Measurements from ENCODE around the gene TASP1. TPM values are rescaled to one million over a fixed set of nuclear protein-coding genes. Genes with fewer than 3 reads are reported as not detected.

Gene TASP1
- total and polyA plus RNA-seq, 2 donors (not counting 3 experiments of a cell fraction or from before 2014, with no cell fraction given) = 3.5 to 8.9 TPM

GRCh38 chr20:13426870-13427269, 211.9 kb downstream of the TASP1 start:
- no peak for TF ChIP-seq POLR2A (IDR thresholded peaks at IDR 0.05; ENCODE audit: low read depth, low read length)
- TF ChIP-seq CTCF (IDR thresholded peaks at IDR 0.05; ENCODE audit: extremely low read depth in 1 of 2, insufficient read depth in 1 of 2, low read depth in 1 of 2, low read length in 2 of 2) = no peak
- no peak for TF ChIP-seq MYC (IDR thresholded peaks at IDR 0.05; ENCODE audit: low read depth, low read length)
- no peak for TF ChIP-seq MAX (IDR thresholded peaks at IDR 0.05; ENCODE audit: insufficient read depth, insufficient read length)
- no peak for TF ChIP-seq EZH2 (IDR thresholded peaks at IDR 0.05; ENCODE audit: borderline replicate concordance, low read depth, low read length, severe bottlenecking)
- TF ChIP-seq JUN (IDR thresholded peaks at IDR 0.05; ENCODE audit: borderline replicate concordance, insufficient read depth, insufficient read length, low read depth) = no peak
- Histone ChIP-seq H3K4me2 (ENCODE audit: insufficient read depth, low read length) (no peak overlapping the region), H3K4me3 (replicated peaks in 1 of 3; ENCODE audit: insufficient read depth in 1 of 3, low read depth in 1 of 3, low read length in 3 of 3) (no peak overlapping the region), H3K27ac (ENCODE audit: insufficient read depth, low read depth, low read length) (no peak overlapping the region), H3K9me3 (replicated peaks; ENCODE audit: control insufficient read depth, insufficient read depth, low read length) (no peaks in the 10 kb centered on the region), H3K79me2 (ENCODE audit: control insufficient read depth, insufficient read depth, low read length) (no peaks in the 10 kb centered on the region), H4K20me1 (replicated peaks; ENCODE audit: control insufficient read depth, extremely low read depth, insufficient read depth, low read length) (no peaks in the 10 kb centered on the region), H3K9me1 (replicated peaks; ENCODE audit: control insufficient read depth, extremely low read depth, insufficient read depth, low read length) (no peaks in the 10 kb centered on the region), H3K4me1 (ENCODE audit: control insufficient read depth, extremely low read depth, insufficient read depth, low read length) (no peaks in the 10 kb centered on the region), H3K9ac (replicated peaks; ENCODE audit: extremely low read depth, insufficient read depth, low read length) (no peak overlapping the region), H3K27me3 (ENCODE audit: control insufficient read depth in 2 of 2, insufficient read depth in 2 of 2, low read length in 2 of 2) (no peaks in the 10 kb centered on the region), H2AFZ (ENCODE audit: low read depth, low read length) (no peak overlapping the region), H3K36me3 (ENCODE audit: control insufficient read depth in 2 of 2, extremely low read depth in 1 of 2, insufficient read depth in 2 of 2, low read length in 2 of 2) (no peaks in the 10 kb centered on the region)
- dilution Hi-C loops (cut with MboI; ENCODE audit: extremely low pct_ligation_motif_present, low sequenced_read_pairs) = no loop called here
- POLR2A ChIA-PET = no interaction called here
- intact Hi-C loops (cut with micrococcal nuclease) = no loop called here
- CTCF ChIA-PET = interaction anchor here (1.1 kb wide), 1 partner anchor 120 kb away, joined by 3 read pairs; no protein-coding TSS in a partner anchor
- FAIRE-seq = no peak
- no TSS peak for BruUV-seq (replicated peaks)
- no peak for DNase-seq (ENCODE audit: low read depth, low spot score)

Measured in endothelial cell of umbilical vein (primary cell).